Prostate gland (tissue), 2 donors: ENCODE results near the gene SPNS3.

Experiments
- POLR2A ChIP-seq: fragments of 450-650 bp; IDR thresholded peaks from one replicate; pipeline ENCODE4 v1.6.1; 2016; ENCODE audit warnings: antibody characterized with exemption, mild to moderate bottlenecking
- POLR2AphosphoS5 ChIP-seq: sonication (generic); formaldehyde crosslinking; IDR thresholded peaks from one replicate; pipeline ENCODE4 v1.6.1; 2017; ENCODE audit warnings: antibody characterized with exemption
- TF ChIP-seq, protein P1 (sequence below), 4 experiments: fragments of 200-600 bp in 2 of 4; fragments of 450-650 bp in 2 of 4; sonication (generic) in 2 of 4; IDR thresholded peaks; 1 replicate in 3 of 4; 2 replicates in 1 of 4; pipeline ENCODE4 v1.5.1; 2016 to 2019; ENCODE audit warnings: antibody characterized with exemption in 4 of 4, mild to moderate bottlenecking in 2 of 4, moderate library complexity in 2 of 4

DNA sequence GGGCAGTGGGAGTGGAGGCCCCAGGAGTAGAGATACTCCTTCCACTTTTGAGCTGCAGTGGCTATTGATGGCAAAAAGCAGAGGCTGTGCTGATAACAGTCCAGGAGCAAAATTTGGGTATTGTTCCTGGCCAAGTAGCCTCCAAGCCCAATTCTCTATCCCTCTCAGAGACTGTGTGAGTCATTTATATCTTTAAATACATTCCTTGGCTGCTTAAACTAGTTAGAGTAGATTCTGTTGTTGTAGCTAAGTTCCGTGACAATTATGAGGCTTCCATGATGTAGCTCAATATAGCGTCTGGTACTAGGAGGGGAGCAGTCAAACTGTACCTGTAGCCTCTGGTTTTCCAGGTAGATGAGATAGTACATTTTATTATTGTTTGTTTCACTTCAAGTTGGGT lies 47.3 kb upstream of the SPNS3 start:
- no peak for TF ChIP-seq POLR2AphosphoS5
- TF ChIP-seq, protein P1, sequence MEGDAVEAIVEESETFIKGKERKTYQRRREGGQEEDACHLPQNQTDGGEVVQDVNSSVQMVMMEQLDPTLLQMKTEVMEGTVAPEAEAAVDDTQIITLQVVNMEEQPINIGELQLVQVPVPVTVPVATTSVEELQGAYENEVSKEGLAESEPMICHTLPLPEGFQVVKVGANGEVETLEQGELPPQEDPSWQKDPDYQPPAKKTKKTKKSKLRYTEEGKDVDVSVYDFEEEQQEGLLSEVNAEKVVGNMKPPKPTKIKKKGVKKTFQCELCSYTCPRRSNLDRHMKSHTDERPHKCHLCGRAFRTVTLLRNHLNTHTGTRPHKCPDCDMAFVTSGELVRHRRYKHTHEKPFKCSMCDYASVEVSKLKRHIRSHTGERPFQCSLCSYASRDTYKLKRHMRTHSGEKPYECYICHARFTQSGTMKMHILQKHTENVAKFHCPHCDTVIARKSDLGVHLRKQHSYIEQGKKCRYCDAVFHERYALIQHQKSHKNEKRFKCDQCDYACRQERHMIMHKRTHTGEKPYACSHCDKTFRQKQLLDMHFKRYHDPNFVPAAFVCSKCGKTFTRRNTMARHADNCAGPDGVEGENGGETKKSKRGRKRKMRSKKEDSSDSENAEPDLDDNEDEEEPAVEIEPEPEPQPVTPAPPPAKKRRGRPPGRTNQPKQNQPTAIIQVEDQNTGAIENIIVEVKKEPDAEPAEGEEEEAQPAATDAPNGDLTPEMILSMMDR (IDR thresholded peaks at IDR 0.05) = no peak
- no peak for TF ChIP-seq POLR2A
